WTC11 (cell line): Measurements from ENCODE around the gene HIBADH. TPM values are rescaled to one million over a fixed set of nuclear protein-coding genes. Genes with fewer than 3 reads are reported as not detected.

Source experiments
- ATAC-seq: fragments of 200-7000 bp; cut with Tn5 transposase; 2 replicates; pipeline ENCODE4 v1.10.0; 2021; ENCODE audit warnings: mild to moderate bottlenecking, moderate library complexity
- CTCF ChIA-PET: fragments of 300-600 bp; sonication (Branson Sonifier 250); formaldehyde crosslinking; loops from one replicate; lab custom pipeline; 2021; ENCODE audit warnings: antibody characterized with exemption; lab: Charles Lee
- POLR2A ChIA-PET: fragments of 350-600 bp; sonication (Branson Sonifier 250); formaldehyde crosslinking; loops from one replicate; lab custom pipeline; 2021; ENCODE audit warnings: antibody characterized with exemption; lab: Charles Lee
- DNase-seq: peaks from one replicate; pipeline ENCODE4 v3.0.0; 2021; ENCODE audit warnings: low spot score
- H3K27ac Mint-ChIP-seq: 2 replicates; pipeline ENCODE4 v1.8.0; 2021; ENCODE audit warnings: mixed read lengths
- H3K27me3 Mint-ChIP-seq: 2 replicates; pipeline ENCODE4 v1.8.0; 2021; ENCODE audit warnings: low read depth, mild to moderate bottlenecking, moderate library complexity, mixed read lengths
- H3K36me3 Mint-ChIP-seq: 2 replicates; pipeline ENCODE4 v1.8.0; 2021; ENCODE audit warnings: mixed read lengths
- H3K4me1 Mint-ChIP-seq: 2 replicates; pipeline ENCODE4 v1.8.0; 2022; ENCODE audit warnings: mixed read lengths
- H3K4me3 Mint-ChIP-seq: 2 replicates; pipeline ENCODE4 v1.8.0; 2021; ENCODE audit warnings: mild to moderate bottlenecking, moderate library complexity, mixed read lengths
- H3K9me3 Mint-ChIP-seq: 2 replicates; pipeline ENCODE4 v1.8.0; 2021; ENCODE audit warnings: mixed read lengths
- ATF6 ChIP-seq: sonication (generic); formaldehyde crosslinking; IDR thresholded peaks from 2 replicates; pipeline ENCODE4 v1.8.1; 2023; ENCODE audit warnings: mild to moderate bottlenecking, missing genetic modification reagents
- CREB1 ChIP-seq: sonication (generic); formaldehyde crosslinking; IDR thresholded peaks from 2 replicates; pipeline ENCODE4 v1.8.0; 2023; ENCODE audit warnings: mild to moderate bottlenecking, missing genetic modification reagents
- CREM ChIP-seq: sonication (generic); formaldehyde crosslinking; IDR thresholded peaks from 2 replicates; pipeline ENCODE4 v1.8.1; 2022; ENCODE audit warnings: mild to moderate bottlenecking, missing genetic modification reagents, moderate library complexity
- E2F4 ChIP-seq: sonication (generic); formaldehyde crosslinking; IDR thresholded peaks from 2 replicates; pipeline ENCODE4 v1.8.1; 2022; ENCODE audit warnings: low read depth, mild to moderate bottlenecking, moderate library complexity, missing genetic modification reagents, borderline replicate concordance
- ESRRA ChIP-seq: sonication (generic); formaldehyde crosslinking; IDR thresholded peaks from 2 replicates; pipeline ENCODE4 v1.8.1; 2022; ENCODE audit warnings: mild to moderate bottlenecking, missing genetic modification reagents, borderline replicate concordance
- ETV6 ChIP-seq: sonication (generic); formaldehyde crosslinking; IDR thresholded peaks from 2 replicates; pipeline ENCODE4 v1.8.1; 2022; ENCODE audit warnings: mild to moderate bottlenecking, missing genetic modification reagents
- FOXJ3 ChIP-seq: sonication (generic); formaldehyde crosslinking; IDR thresholded peaks from 2 replicates; pipeline ENCODE4 v1.9.0; 2021; ENCODE audit warnings: missing genetic modification reagents, mild to moderate bottlenecking, borderline replicate concordance
- FOXK1 ChIP-seq: sonication (generic); formaldehyde crosslinking; IDR thresholded peaks from 2 replicates; pipeline ENCODE4 v1.8.0; 2022; ENCODE audit warnings: mild to moderate bottlenecking, moderate library complexity, missing genetic modification reagents
- GTF2I ChIP-seq: fragments of 250-450 bp; sonication (Bioruptor Pico); conservative IDR thresholded peaks from 2 replicates; pipeline ENCODE4 v1.4.0; 2021; ENCODE audit warnings: mild to moderate bottlenecking
- HMGXB4 ChIP-seq: sonication (generic); formaldehyde crosslinking; IDR thresholded peaks from 2 replicates; pipeline ENCODE4 v1.8.1; 2023; ENCODE audit warnings: mild to moderate bottlenecking, moderate library complexity, missing genetic modification reagents
- IRF2 ChIP-seq: sonication (generic); formaldehyde crosslinking; IDR thresholded peaks from 2 replicates; pipeline ENCODE4 v1.8.0; 2022; ENCODE audit warnings: low read depth, missing genetic modification reagents, borderline replicate concordance
- NFE2L1 ChIP-seq: sonication (generic); formaldehyde crosslinking; IDR thresholded peaks from 2 replicates; pipeline ENCODE4 v1.8.1; 2023; ENCODE audit warnings: missing genetic modification reagents
- NFYB ChIP-seq: sonication (generic); formaldehyde crosslinking; conservative IDR thresholded peaks from 2 replicates; pipeline ENCODE4 v1.8.0; 2022; ENCODE audit warnings: low read depth, missing genetic modification reagents
- NR2C2 ChIP-seq: sonication (generic); formaldehyde crosslinking; IDR thresholded peaks from 2 replicates; pipeline ENCODE4 v1.8.0; 2022; ENCODE audit warnings: mild to moderate bottlenecking, missing genetic modification reagents
- SMAD3 ChIP-seq: sonication (generic); formaldehyde crosslinking; IDR thresholded peaks from 2 replicates; pipeline ENCODE4 v1.8.0; 2022; ENCODE audit warnings: missing genetic modification reagents, mild to moderate bottlenecking, borderline replicate concordance
- STAT6 ChIP-seq: sonication (generic); formaldehyde crosslinking; conservative IDR thresholded peaks from 2 replicates; pipeline ENCODE4 v1.8.1; 2023; ENCODE audit warnings: mild to moderate bottlenecking, low read depth, missing genetic modification reagents, moderate library complexity
- TEAD4 ChIP-seq: sonication (generic); formaldehyde crosslinking; IDR thresholded peaks from 2 replicates; pipeline ENCODE4 v1.8.0; 2022; ENCODE audit warnings: mild to moderate bottlenecking, missing genetic modification reagents
- TP53 ChIP-seq: sonication (generic); formaldehyde crosslinking; IDR thresholded peaks from 2 replicates; pipeline ENCODE4 v1.8.1; 2023; ENCODE audit warnings: mild to moderate bottlenecking, missing genetic modification reagents
- USF1 ChIP-seq: sonication (generic); formaldehyde crosslinking; IDR thresholded peaks from 2 replicates; pipeline ENCODE4 v1.8.0; 2022; ENCODE audit warnings: mild to moderate bottlenecking, missing genetic modification reagents
- ZNF416 ChIP-seq: fragments of 250-450 bp; sonication (Bioruptor Pico); IDR thresholded peaks from 2 replicates; pipeline ENCODE4 v1.9.0; 2021; ENCODE audit warnings: mild to moderate bottlenecking, inconsistent platforms
- ZNF423 ChIP-seq: fragments of 250-450 bp; sonication (Bioruptor Pico); IDR thresholded peaks from 2 replicates; pipeline ENCODE4 v2.1.2; 2022; ENCODE audit warnings: mild to moderate bottlenecking, moderate library complexity
- total RNA-seq: library from RNA; stranded (reverse); gene quantifications from 3 replicates; pipeline ENCODE4 v1.2.3, GENCODE V29; 2021

HIBADH gene
- total RNA-seq, 1 experiment from 2014 or later, result 27.9 TPM

GRCh38 chr7:27520815-27521790 lies 141.6 kb downstream of the HIBADH start:
- no peak overlapping the region for H3K4me3 Mint-ChIP-seq
- no peak overlapping the region for H3K27ac Mint-ChIP-seq
- H3K9me3 Mint-ChIP-seq, result peaks cover 4% of the 10 kb centered on the region
- no peak for TF ChIP-seq ESRRA (CRISPR knock-in tag)
- TF ChIP-seq ZNF423, result no peak
- no peak for TF ChIP-seq ATF6 (CRISPR knock-in tag)
- TF ChIP-seq E2F4 (CRISPR knock-in tag), result no peak
- no peak for TF ChIP-seq STAT6
- no peak for TF ChIP-seq TEAD4 (CRISPR knock-in tag)
- TF ChIP-seq FOXK1 (CRISPR knock-in tag), result no peak
- TF ChIP-seq ETV6 (CRISPR knock-in tag), result no peak
- TF ChIP-seq CREB1 (CRISPR knock-in tag), result no peak
- TF ChIP-seq ZNF416 (CRISPR knock-in tag), result no peak
- no peak for TF ChIP-seq GTF2I (CRISPR knock-in tag)
- no peak for TF ChIP-seq IRF2
- no peak for TF ChIP-seq NR2C2 (CRISPR knock-in tag)
- TF ChIP-seq FOXJ3 (CRISPR knock-in tag), result no peak
- no peak for TF ChIP-seq TP53 (CRISPR knock-in tag)
- no peak for TF ChIP-seq HMGXB4 (CRISPR knock-in tag)
- TF ChIP-seq, all 79 proteins: peak for 0
- H3K4me1 Mint-ChIP-seq, result peaks cover 11% of the 10 kb centered on the region
- ChIA-PET POLR2A (no interaction called here), CTCF (no interaction called here)
- peaks cover 10% of the 10 kb centered on the region for H3K36me3 Mint-ChIP-seq
- no peak for DNase-seq
- no peak for ATAC-seq
- H3K27me3 Mint-ChIP-seq, result peaks cover 40% of the 10 kb centered on the region

- POLR2A ChIA-PET, result no interaction called here
- TF ChIP-seq USF1 (CRISPR knock-in tag) (no peak), SMAD3 (CRISPR knock-in tag) (no peak), NFE2L1 (CRISPR knock-in tag) (no peak), NFYB (CRISPR knock-in tag) (no peak), CREM (CRISPR knock-in tag) (no peak), CREB1 (CRISPR knock-in tag) (no peak)
- ATAC-seq (no peak), DNase-seq (no peak)
- peaks cover 5% of the 10 kb centered on the region for H3K36me3 Mint-ChIP-seq
- H3K27me3 Mint-ChIP-seq, result peaks cover 49% of the 10 kb centered on the region
- CTCF ChIA-PET, result no interaction called here
- peaks cover 4% of the 10 kb centered on the region for H3K9me3 Mint-ChIP-seq
- peaks cover 16% of the 10 kb centered on the region for H3K4me1 Mint-ChIP-seq
- no peak overlapping the region for H3K4me3 Mint-ChIP-seq
- H3K27ac Mint-ChIP-seq, result no peak overlapping the region
These were observed 142.8 kb downstream of the HIBADH start for GRCh38 chr7:27519793-27520469.
